Brain microvascular endothelial cell (primary cell): Measurements from ENCODE around the gene NBL1.

Experiments used
- DNase-seq: peaks from one replicate; pipeline ENCODE4 v3.0.0-alpha.2; 2020
- H3K27ac ChIP-seq: fragments of 250-450 bp; sonication (Bioruptor Pico); 2 replicates; pipeline ENCODE4 v1.5.1; 2020; ENCODE audit warnings: mild to moderate bottlenecking, moderate library complexity
- H3K27me3 ChIP-seq: fragments of 250-450 bp; sonication (Bioruptor Pico); replicated peaks from 2 replicates; pipeline ENCODE4 v1.5.1; 2020; ENCODE audit warnings: mild to moderate bottlenecking
- H3K36me3 ChIP-seq: fragments of 250-450 bp; sonication (Bioruptor Pico); replicated peaks from 2 replicates; pipeline ENCODE4 v1.5.1; 2020; ENCODE audit warnings: mild to moderate bottlenecking
- H3K4me3 ChIP-seq: 2 replicates; pipeline ENCODE4 v1.5.1; 2011; ENCODE audit warnings: low read depth, mild to moderate bottlenecking, control low read depth, low read length, moderate library complexity
- CTCF ChIP-seq: IDR thresholded peaks from 2 replicates; pipeline ENCODE4 v1.5.1; 2011; ENCODE audit warnings: low read depth, mild to moderate bottlenecking, moderate library complexity, low read length, control low read depth, inconsistent platforms; ENCODE audit errors: missing control alignments
- in situ Hi-C: cut with HindIII; loops from 2 replicates; pipeline ENCODE4 v1.10.0; 2017; ENCODE audit warnings: low sequenced_read_pairs, low pct_ligation_motif_present

The NBL1 gene

DNA sequence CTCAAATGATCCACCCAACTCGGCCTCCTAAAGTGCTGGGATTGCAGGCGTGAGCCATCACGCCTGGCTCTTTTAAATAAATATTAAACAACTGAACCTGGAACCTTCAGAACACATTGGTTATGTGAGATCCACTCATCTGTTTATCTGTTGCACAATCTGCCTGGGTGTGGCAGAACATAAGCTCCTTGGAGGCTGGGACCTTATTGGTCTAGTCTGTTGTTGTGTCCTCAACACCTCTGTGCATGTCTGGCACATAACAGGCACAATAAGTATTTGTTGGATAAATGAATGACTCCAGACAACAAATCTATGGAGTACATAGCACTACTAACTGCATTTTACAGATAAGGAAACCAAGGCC lies 4.1 kb upstream of the NBL1 start:
- Histone ChIP-seq H3K27me3 (no peaks in the 10 kb centered on the region), H3K36me3 (no peaks in the 10 kb centered on the region), H3K4me3 (no peak overlapping the region), H3K27ac (no peak overlapping the region)
- DNase-seq, result no peak
- in situ Hi-C loops, result loop anchor here (10.0 to 25.0 kb wide), 2 partner anchors 155 to 253 kb away; partner anchors contain the start of gene CAPZB
- no peak for TF ChIP-seq CTCF

GRCh38 chr1:19640363-19641316 lies 3.5 kb upstream of the NBL1 start:
- Histone ChIP-seq H3K27me3 (no peaks in the 10 kb centered on the region), H3K36me3 (no peaks in the 10 kb centered on the region), H3K27ac (no peak overlapping the region), H3K4me3 (no peak overlapping the region)
- peak; percentile 37 for DNase-seq
- peak; percentile 1 for TF ChIP-seq CTCF
- in situ Hi-C loops, result loop anchor here (25.0 kb wide), 1 partner anchor 253 kb away; no protein-coding TSS in a partner anchor

- no peak overlapping the region for H3K27ac ChIP-seq
These were observed 990 bp upstream of the NBL1 start for GRCh38 chr1:19643121-19643520.

DNA sequence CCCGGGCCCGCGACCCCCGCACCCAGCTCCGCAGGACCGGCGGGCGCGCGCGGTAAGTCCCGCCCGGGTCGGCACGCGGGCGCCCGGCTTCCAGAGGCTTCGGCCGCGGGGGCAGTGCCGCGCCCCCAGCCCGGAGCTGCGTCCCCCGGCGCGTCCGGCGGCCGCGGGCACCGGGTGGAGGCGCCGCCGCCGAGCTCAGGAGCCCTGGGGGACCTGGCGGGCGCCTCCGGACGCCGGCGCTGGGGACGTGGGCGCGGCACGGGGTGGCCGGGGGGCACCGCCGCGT lies 227 bp downstream of the NBL1 start:
- peak overlapping the region; percentile 87 for H3K4me3 ChIP-seq
- in situ Hi-C loops, result loop anchor here (25.0 kb wide), 1 partner anchor 257 kb away; no protein-coding TSS in a partner anchor
- no peaks in the 10 kb centered on the region for H3K36me3 ChIP-seq
- H3K27me3 ChIP-seq, result no peaks in the 10 kb centered on the region
- no peak for TF ChIP-seq CTCF
- no peak for DNase-seq
- peak overlapping the region; percentile 68 for H3K27ac ChIP-seq

More at GRCh38 chr1:19643121-19643520, 990 bp upstream of the NBL1 start:
- no peaks in the 10 kb centered on the region for H3K36me3 ChIP-seq
- H3K4me3 ChIP-seq, result peak overlapping the region; percentile 54
- H3K27me3 ChIP-seq, result no peaks in the 10 kb centered on the region
- in situ Hi-C loops, result loop anchor here (25.0 kb wide), 1 partner anchor 256 kb away; no protein-coding TSS in a partner anchor
- peak; percentile 34 for TF ChIP-seq CTCF
- DNase-seq, result peak; percentile 35

- H3K27ac ChIP-seq, result peak overlapping the region; percentile 68
- DNase-seq, result no peak
- H3K4me3 ChIP-seq, result peak overlapping the region; percentile 87
- H3K36me3 ChIP-seq, result no peaks in the 10 kb centered on the region
- TF ChIP-seq CTCF, result no peak
- in situ Hi-C loops, result loop anchor here (25.0 kb wide), 1 partner anchor 258 kb away; no protein-coding TSS in a partner anchor
- H3K27me3 ChIP-seq, result no peaks in the 10 kb centered on the region
These were observed 735 bp downstream of the NBL1 start for GRCh38 chr1:19644681-19645410.
